Colon (tissue), 2 donors: ENCODE results near the gene CBY3.
"Not testable (repeated sequence)": the region's sequence is repeated elsewhere in the genome, so short reads cannot be mapped to it uniquely, and the experiment has no call there.

ENCODE experiments used
- FAIRE-seq: peaks from 2 replicates; lab custom pipeline; 2012; peaks lifted over from hg19 to GRCh38; lab: Jason Lieb, UNC
- donor health status: control.
- donor health status: control.

The CBY3 gene

GRCh38 chr5:179680780-179681401 is at the start of gene CBY3:
Gene CBY3, minus strand, starts transcription at chr5:179681034. Its CDS starts 116 bp downstream, at chr5:179680918.
- FAIRE-seq: no peak

- FAIRE-seq: no peak
These were observed 49.5 kb upstream of the CBY3 start for GRCh38 chr5:179730356-179730755.

GRCh38 chr5:179729727-179730126 is 48.9 kb upstream of the CBY3 start:
- FAIRE-seq: no peak

DNA sequence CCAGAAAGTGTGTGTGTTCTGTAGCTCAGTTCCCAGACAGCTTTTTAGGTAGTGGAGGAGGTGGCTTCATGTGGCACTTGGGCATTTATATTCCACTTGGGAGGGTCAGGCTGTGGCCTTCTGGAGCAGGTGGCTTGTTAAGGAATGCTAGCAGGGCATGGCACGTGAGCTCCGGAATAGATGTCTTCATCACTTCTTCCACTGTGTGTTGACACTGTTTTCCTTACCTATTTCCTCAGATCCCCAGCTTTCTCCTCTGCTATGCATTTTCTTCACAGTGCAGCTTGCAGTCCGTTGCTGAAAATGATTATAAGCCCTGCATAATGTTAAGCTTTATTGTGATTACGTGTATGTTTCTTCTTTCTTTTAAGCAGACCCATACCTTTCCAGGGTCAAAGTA is 48.5 kb upstream of the CBY3 start:
- FAIRE-seq: no peak

GRCh38 chr5:179727106-179727505 is 46.3 kb upstream of the CBY3 start:
- no peak for FAIRE-seq

GRCh38 chr5:179724163-179724562 is 43.3 kb upstream of the CBY3 start:
- no peak for FAIRE-seq

GRCh38 chr5:179720222-179720621 is 39.4 kb upstream of the CBY3 start:
- FAIRE-seq: no peak

- no peak for FAIRE-seq
These were observed 35.5 kb upstream of the CBY3 start for GRCh38 chr5:179716286-179716685.

- FAIRE-seq: no peak
These were observed 19.6 kb upstream of the CBY3 start for GRCh38 chr5:179700401-179700918.

GRCh38 chr5:179699616-179700237 is 18.9 kb upstream of the CBY3 start:
- no peak for FAIRE-seq

GRCh38 chr5:179698935-179699615 is 18.2 kb upstream of the CBY3 start, which contains the start of gene CANX:
Gene CANX, plus strand, starts transcription at chr5:179698967. Its CDS starts 6,715 bp downstream, at chr5:179705682.
- FAIRE-seq: no peak

- no peak for FAIRE-seq
These were observed 17.4 kb upstream of the CBY3 start for GRCh38 chr5:179697993-179698934.

- not testable (repeated sequence) for FAIRE-seq
These were observed 16.7 kb upstream of the CBY3 start for GRCh38 chr5:179697543-179697942.

DNA sequence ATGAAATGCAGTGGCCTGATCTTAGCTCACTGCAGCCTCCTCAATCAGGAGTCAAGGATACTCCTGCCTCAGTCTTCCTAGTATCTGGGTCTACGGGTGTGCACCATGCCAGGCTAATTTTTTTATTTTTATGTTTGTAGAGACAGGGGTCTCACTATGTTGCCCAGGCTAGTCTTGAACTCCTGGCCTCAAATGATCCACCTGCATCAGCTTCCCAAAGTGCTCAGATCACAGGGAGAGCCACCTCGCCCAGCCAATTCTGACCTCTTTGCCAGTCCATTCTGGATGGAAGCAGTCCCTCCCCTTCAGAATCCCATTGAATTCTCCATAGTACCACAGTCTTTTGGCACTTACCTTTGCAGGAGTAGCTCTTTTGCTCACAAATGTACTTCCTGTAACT is 16.3 kb upstream of the CBY3 start:
- no peak for FAIRE-seq

DNA sequence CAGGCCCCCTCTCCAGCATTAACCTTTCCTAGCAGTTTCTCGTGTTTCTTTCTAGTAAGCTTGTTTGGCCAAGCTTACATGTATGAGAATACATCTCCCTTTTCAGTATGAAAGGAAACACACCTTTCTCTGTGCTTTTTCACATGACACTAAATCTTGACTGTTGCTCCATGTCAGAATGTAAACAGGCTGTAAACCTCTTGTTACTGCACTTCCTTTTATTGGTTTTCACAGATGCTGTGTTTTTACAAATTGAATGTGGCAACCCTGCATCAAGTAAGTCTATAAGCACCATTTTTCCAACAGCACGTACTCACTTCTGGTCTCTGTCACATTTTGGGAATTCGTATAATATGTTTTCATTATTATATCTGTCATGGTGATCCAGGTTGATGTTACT is 15.8 kb upstream of the CBY3 start:
- no peak for FAIRE-seq

DNA sequence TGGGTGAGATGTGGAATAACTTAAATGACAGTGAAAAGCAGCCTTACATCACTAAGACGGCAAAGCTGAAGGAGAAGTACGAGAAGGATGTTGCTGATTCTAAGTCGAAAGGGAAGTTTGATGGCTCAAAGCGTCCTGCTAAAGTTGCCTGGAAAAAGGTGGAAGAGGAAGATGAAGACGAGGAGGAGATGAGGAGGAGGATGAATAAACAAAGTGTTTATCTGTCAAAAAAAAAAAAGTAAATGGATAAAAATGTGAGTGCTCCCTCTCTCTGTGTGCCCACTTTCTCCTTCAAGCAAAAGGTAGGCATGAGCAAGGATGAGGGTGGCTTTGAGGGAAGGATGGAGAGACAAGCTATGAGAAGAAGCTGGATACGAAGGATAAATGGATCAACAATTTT is 13.7 kb upstream of the CBY3 start:
- FAIRE-seq: no peak

DNA sequence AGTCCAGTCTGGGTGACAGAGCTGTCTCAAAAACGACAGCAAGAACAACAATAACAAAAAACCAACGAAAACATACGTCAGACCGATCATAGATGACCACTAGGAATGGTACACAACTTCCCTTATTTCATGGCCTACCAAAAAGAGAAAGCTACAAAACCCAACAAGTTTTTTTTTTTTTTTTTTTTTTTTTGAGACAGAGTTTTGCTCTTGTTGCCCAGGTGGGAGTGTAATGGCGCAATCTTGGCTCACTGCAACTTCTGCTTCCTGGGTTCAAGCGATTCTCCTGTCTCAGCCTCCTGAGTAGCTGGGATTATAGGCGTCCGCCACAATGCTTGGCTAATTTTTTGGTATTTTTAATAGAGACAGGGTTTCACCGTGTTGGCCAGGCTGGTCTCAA is 8.4 kb upstream of the CBY3 start:
- FAIRE-seq: not testable (repeated sequence)

GRCh38 chr5:179680014-179680779 is 637 bp downstream of the CBY3 start:
- FAIRE-seq: no peak

- no peak for FAIRE-seq
These were observed 1.7 kb downstream of the CBY3 start for GRCh38 chr5:179679014-179679674.

- no peak for FAIRE-seq
These were observed 2.4 kb downstream of the CBY3 start for GRCh38 chr5:179678223-179679013.
